Thyroid gland (tissue), 4 donors: ENCODE data around the gene TBCD. TPM values are rescaled to one million over a fixed set of nuclear protein-coding genes. Genes with fewer than 3 reads are reported as not detected.

ENCODE experiments used
- DNase-seq, 2 donors: peaks; one replicate each; pipeline ENCODE4 v3.0.0-alpha.2; 2019
- H3K27ac ChIP-seq, 3 donors: fragments of 200-600 bp; sonication (generic); 1 replicate in 2 of 3; 2 replicates in 1 of 3; pipeline ENCODE4 v1.5.1; 2016 to 2019; ENCODE audit warnings: mild to moderate bottlenecking in 1 of 3, moderate library complexity in 1 of 3
- H3K27me3 ChIP-seq: fragments of 200-600 bp; sonication (generic); one replicate; pipeline ENCODE4 v1.5.1; 2019
- H3K36me3 ChIP-seq, 2 donors: fragments of 200-600 bp; sonication (generic); one replicate each; pipeline ENCODE4 v1.5.1; 2016 to 2019
- H3K4me1 ChIP-seq, 2 donors: fragments of 200-600 bp; sonication (generic); one replicate each; pipeline ENCODE4 v1.5.1; 2017 to 2019
- H3K4me3 ChIP-seq, 3 donors: fragments of 200-600 bp; sonication (generic); replicated peaks in 1 of 3; 1 replicate in 2 of 3; 2 replicates in 1 of 3; pipeline ENCODE4 v1.5.1; 2016; ENCODE audit warnings: mild to moderate bottlenecking in 1 of 3
- H3K9me3 ChIP-seq: fragments of 200-600 bp; sonication (generic); one replicate; pipeline ENCODE4 v1.5.1; 2017
- POLR2A ChIP-seq, 2 donors: fragments of 450-650 bp; IDR thresholded peaks; one replicate each; pipeline ENCODE4 v1.6.1; 2017; ENCODE audit warnings: antibody characterized with exemption in 2 of 2, mild to moderate bottlenecking in 2 of 2, moderate library complexity in 1 of 2
- WGBS, 2 donors: methylation state at CpG; one replicate each; pipeline ENCODE4 v1.1.5; 2017; 5-methylcytosine and 5-hydroxymethylcytosine counted together
- intact Hi-C: fragments of 100-400 bp; cut with DNase I; formaldehyde crosslinking; loops from one replicate; pipeline ENCODE4 v1.15.1; 2023
- total RNA-seq, 4 donors: library from RNA; depleted of rRNA; stranded (reverse); fragments of >200 nt; gene quantifications; one replicate each; pipeline ENCODE4 v1.2.3, GENCODE V29; 2016
- TF ChIP-seq, protein P1 (sequence below), 6 experiments: fragments of 200-600 bp in 3 of 6; fragments of 450-650 bp in 3 of 6; sonication (generic) in 3 of 6; IDR thresholded peaks; one replicate each; pipeline ENCODE4 v1.5.1; 2016 to 2019; ENCODE audit warnings: antibody characterized with exemption in 6 of 6, mild to moderate bottlenecking in 2 of 6, inconsistent platforms in 1 of 6, moderate library complexity in 1 of 6

The TBCD gene
- total RNA-seq, 4 donors from 2014 or later: 72.6 to 85.9 (median 79.6) TPM

DNA sequence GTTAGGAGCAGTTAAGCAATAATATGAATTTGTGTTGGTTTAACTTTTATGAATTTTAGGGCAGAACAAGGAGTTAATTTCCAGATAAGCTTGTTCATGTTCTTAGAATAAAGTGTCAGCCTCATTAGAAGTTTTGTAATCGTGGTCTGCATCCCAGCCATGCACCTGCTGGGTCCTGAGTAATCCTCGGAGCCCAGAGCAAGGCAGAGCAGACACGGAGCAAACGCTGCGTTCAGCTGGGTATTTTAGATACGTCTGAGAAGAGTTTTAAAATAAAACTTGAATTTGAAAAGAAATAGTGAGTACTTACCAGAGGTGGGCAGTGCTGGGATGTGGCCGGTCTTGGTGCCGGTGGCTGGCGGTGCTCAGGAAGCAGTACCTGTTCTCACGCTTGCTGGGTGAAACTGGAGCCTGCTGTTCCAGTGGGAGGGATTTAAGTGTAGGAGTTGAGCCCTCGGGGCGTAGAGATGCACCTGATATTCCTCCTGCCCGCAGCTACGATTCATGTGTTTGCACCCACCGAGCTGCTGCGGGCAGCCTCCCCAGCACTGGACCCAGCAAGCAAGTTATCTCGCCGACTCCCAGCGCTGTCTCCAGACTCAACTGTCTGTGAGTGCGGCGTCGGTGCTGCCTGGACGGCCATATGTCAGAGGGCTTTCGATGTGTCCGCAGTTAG lies 87.9 kb downstream of the TBCD start, which contains the start of gene ZNF750:
ZNF750 (minus strand) TSS at position 406 of the 676 bp plus-strand sequence. CDS start 7,568 bp downstream, outside the sequence.
- 78 to 87% methylated on average over 25 of the region's 25 CpGs for WGBS, 2 donors
- Histone ChIP-seq H3K27me3 (no peaks in the 10 kb centered on the region), H3K9me3 (no peaks in the 10 kb centered on the region), H3K4me3 (no peak within 1 kb of the TSS), H3K4me1 (peaks cover 20 to 37% of the 10 kb centered on the region in 2 donors), H3K27ac (peak within 1 kb of the TSS; percentile 70 to 78 (median 77)), H3K36me3 (no peaks in the 10 kb centered on the region)
- intact Hi-C loops: loop anchor here (10.0 kb wide), 1 partner anchor 55 kb away; no protein-coding TSS in a partner anchor
- TF ChIP-seq, protein P1, sequence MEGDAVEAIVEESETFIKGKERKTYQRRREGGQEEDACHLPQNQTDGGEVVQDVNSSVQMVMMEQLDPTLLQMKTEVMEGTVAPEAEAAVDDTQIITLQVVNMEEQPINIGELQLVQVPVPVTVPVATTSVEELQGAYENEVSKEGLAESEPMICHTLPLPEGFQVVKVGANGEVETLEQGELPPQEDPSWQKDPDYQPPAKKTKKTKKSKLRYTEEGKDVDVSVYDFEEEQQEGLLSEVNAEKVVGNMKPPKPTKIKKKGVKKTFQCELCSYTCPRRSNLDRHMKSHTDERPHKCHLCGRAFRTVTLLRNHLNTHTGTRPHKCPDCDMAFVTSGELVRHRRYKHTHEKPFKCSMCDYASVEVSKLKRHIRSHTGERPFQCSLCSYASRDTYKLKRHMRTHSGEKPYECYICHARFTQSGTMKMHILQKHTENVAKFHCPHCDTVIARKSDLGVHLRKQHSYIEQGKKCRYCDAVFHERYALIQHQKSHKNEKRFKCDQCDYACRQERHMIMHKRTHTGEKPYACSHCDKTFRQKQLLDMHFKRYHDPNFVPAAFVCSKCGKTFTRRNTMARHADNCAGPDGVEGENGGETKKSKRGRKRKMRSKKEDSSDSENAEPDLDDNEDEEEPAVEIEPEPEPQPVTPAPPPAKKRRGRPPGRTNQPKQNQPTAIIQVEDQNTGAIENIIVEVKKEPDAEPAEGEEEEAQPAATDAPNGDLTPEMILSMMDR (IDR thresholded peaks at IDR 0.05): no peak
- TF ChIP-seq POLR2A (IDR thresholded peaks at IDR 0.05): peak in 1 of 2 donors; percentile 60
- peak; percentile 74 to 77 for DNase-seq

DNA sequence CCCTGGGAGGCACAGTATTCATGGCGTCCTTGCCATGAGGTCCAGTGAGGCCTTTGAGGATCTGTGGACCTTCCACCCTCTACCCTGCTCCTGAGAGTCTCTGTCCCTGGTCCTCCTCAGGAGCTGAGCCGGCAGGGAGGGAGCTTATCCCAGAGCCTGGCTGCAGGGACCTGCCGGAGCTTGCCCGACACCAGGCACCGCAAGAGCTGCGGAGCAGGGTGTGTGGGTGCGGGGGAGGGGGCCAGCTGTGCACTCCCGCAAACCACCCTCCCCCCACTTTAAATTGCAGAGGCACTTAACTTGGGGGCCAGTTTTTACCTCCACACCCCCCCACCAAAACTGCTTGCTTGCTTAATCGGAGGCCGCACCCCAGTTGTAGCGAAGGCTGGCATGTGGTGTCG lies 88.6 kb downstream of the TBCD start:
- WGBS, 2 donors: 94% methylated on average over 8 to 10 of the region's 12 CpGs
- H3K27me3 ChIP-seq: no peaks in the 10 kb centered on the region
- DNase-seq: no peak

DNA sequence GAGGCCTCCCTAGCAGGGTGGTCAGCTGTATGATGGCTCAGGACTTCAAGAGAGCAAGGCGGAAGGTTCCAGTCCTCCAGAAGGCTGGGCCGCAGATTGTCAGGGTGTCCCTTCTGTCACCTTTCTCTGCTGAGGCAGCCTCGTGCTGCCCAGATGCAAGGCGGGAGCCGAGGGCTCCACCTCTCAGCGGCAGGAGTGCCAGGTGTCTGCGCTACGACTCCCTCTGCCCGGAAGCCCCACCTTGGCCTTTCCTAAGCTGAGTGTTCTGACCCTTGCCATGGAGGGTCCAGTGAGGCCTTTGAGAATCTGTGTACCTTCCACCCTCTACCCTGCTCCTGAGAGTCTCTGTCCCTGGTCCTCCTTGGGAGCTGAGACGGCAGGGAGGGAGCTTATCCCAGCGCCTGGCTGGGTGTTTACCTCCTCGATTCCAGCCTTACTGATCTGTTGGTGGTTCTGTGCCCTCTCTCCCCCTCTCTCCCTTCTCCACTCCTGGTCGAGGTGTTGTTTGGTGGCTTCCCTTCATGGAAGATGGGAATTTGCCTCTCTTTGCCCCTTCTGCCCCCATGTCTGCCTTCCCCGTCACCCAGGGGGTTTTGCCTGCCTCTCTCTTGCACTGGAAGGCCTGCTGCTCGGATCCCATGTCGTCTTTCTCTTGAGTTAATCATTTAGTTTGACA lies 90.2 kb downstream of the TBCD start:
- TF ChIP-seq POLR2A (IDR thresholded peaks at IDR 0.05): no peak
- TF ChIP-seq, protein P1 (IDR thresholded peaks at IDR 0.05): no peak
- DNase-seq: no peak
- Histone ChIP-seq H3K27me3 (no peaks in the 10 kb centered on the region), H3K4me3 (no peak overlapping the region), H3K4me1 (peaks cover 10 to 20% of the 10 kb centered on the region in 2 donors), H3K27ac (no peak overlapping the region), H3K36me3 (no peaks in the 10 kb centered on the region), H3K9me3 (no peaks in the 10 kb centered on the region)
- WGBS, 2 donors: 91 to 93% methylated on average over 16 of the region's 16 CpGs
- intact Hi-C loops: loop anchor here (10.0 kb wide), 1 partner anchor 53 kb away; no protein-coding TSS in a partner anchor

More for the DNA sequence above, 88.6 kb downstream of the TBCD start:
- Histone ChIP-seq H3K4me3 (no peak overlapping the region), H3K36me3 (no peaks in the 10 kb centered on the region), H3K27ac (peak overlapping the region in 1 of 3 donors; percentile 77), H3K9me3 (no peaks in the 10 kb centered on the region), H3K4me1 (peaks cover 20 to 37% of the 10 kb centered on the region in 2 donors)
- TF ChIP-seq POLR2A (IDR thresholded peaks at IDR 0.05): no peak
- TF ChIP-seq, protein P1 (IDR thresholded peaks at IDR 0.05): no peak
- intact Hi-C loops: loop anchor here (10.0 kb wide), 1 partner anchor 54 kb away; no protein-coding TSS in a partner anchor

DNA sequence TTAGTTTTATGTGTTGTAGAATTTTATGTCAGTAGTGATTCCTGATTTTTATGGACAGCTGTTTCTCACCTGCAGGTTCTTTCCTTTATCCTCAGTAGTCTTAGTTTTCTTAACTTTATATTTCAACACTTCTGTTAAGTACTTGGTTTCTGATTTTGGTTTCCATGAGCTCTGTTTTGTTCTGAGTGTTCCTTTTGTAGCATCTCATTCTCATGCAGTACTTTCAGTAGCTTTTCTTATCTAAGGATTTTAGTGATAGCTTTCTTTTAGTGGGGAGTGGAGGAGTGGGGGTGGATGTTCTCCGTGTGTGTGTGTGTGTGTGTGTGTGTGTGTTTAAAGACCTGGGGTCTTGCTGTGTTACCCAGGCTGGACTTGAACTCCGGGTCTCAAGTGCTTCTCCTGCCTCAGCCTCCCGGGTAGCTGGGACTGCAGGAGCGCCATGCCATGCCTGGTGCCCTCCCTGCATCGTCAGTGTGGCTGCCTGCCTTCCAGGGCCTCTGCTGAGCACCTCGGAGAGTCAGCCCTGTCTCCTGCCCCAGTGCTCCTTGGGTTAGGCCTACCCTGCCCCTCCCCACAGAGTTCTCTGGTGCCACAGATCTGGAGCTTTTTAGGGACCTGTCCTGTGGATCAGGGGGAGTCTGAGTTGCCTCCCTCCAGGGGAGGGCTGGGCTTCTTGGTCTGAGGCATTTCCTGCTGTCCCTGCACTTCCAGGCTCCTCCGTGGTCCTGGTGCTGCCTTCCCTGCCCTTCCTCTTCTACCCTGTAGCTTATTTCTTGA lies 92.2 kb downstream of the TBCD start:
- 74 to 76% methylated on average over 5 to 7 of the region's 7 CpGs for WGBS, 2 donors
- Histone ChIP-seq H3K4me1 (peaks cover 9 to 16% of the 10 kb centered on the region in 2 donors), H3K27me3 (no peaks in the 10 kb centered on the region), H3K9me3 (no peaks in the 10 kb centered on the region), H3K4me3 (no peak overlapping the region), H3K27ac (no peak overlapping the region), H3K36me3 (no peaks in the 10 kb centered on the region)
- intact Hi-C loops: loop anchor here (10.0 kb wide), 1 partner anchor 51 kb away; no protein-coding TSS in a partner anchor
- no peak for DNase-seq
- TF ChIP-seq POLR2A (IDR thresholded peaks at IDR 0.05): no peak
- TF ChIP-seq, protein P1 (IDR thresholded peaks at IDR 0.05): no peak
